ENCODE data around the gene STXBP1.
"Not testable (repeated sequence)": the region's sequence is repeated elsewhere in the genome, so short reads cannot be mapped to it uniquely, and the experiment has no call there.

The STXBP1 gene

DNA sequence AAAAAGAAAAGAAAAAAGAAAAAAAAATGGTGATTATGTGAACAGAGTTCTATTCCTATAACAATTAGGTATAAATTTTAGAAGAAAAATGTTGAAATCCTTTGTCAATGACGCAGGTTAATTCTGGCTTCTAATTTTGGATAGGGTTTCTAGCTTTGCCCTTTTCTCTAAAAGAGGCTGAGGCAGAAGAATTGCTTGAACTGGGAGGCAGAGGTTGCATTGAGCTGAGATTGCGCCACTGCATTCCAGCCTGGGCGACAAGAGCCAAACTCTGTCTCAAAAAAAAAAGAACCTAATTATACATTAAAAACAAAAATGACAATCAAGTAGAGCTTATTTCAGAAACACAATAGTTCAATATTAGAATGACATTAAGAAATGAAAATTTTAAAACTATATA lies 2.9 kb downstream of the STXBP1 start:
- Histone ChIP-seq H3K79me2 (ENCODE audit: insufficient read depth, low read length) (no peaks in the 10 kb centered on the region), H3K36me3 (ENCODE audit: low read length) (no peaks in the 10 kb centered on the region), H4K20me1 (ENCODE audit: low read depth, low read length) (peaks cover 11% of the 10 kb centered on the region; the same call in 1 of the 2 replicates), H3K9me3 (ENCODE audit: insufficient read depth, low read length) (no peaks in the 10 kb centered on the region), H3K9me2 (replicated peaks; ENCODE audit: insufficient read depth, low read length) (no peaks in the 10 kb centered on the region), H3K4me2 (ENCODE audit: low read depth, low read length, poor library complexity, severe bottlenecking) (no peak overlapping the region), H3K27me3 (ENCODE audit: low read length) (no peaks in the 10 kb centered on the region), H3K27ac (ENCODE audit: low read depth, low read length) (no peak overlapping the region), H3K4me3 (ENCODE audit: insufficient read depth, low read length, poor library complexity, severe bottlenecking) (no peak overlapping the region), H3K9ac (ENCODE audit: low read length) (no peak overlapping the region), H3F3A (ENCODE audit: insufficient read depth) (peaks cover 10% of the 10 kb centered on the region), H2AFZ (ENCODE audit: low read depth, low read length, severe bottlenecking) (no peak overlapping the region)
- no peak for TF ChIP-seq EZH2phosphoT487 (conservative IDR thresholded peaks at IDR 0.05; ENCODE audit: low read length)
- TF ChIP-seq, protein P1, sequence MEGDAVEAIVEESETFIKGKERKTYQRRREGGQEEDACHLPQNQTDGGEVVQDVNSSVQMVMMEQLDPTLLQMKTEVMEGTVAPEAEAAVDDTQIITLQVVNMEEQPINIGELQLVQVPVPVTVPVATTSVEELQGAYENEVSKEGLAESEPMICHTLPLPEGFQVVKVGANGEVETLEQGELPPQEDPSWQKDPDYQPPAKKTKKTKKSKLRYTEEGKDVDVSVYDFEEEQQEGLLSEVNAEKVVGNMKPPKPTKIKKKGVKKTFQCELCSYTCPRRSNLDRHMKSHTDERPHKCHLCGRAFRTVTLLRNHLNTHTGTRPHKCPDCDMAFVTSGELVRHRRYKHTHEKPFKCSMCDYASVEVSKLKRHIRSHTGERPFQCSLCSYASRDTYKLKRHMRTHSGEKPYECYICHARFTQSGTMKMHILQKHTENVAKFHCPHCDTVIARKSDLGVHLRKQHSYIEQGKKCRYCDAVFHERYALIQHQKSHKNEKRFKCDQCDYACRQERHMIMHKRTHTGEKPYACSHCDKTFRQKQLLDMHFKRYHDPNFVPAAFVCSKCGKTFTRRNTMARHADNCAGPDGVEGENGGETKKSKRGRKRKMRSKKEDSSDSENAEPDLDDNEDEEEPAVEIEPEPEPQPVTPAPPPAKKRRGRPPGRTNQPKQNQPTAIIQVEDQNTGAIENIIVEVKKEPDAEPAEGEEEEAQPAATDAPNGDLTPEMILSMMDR (IDR thresholded peaks at IDR 0.05; ENCODE audit: insufficient read depth, low read length, poor library complexity, severe bottlenecking) = no peak

DNA sequence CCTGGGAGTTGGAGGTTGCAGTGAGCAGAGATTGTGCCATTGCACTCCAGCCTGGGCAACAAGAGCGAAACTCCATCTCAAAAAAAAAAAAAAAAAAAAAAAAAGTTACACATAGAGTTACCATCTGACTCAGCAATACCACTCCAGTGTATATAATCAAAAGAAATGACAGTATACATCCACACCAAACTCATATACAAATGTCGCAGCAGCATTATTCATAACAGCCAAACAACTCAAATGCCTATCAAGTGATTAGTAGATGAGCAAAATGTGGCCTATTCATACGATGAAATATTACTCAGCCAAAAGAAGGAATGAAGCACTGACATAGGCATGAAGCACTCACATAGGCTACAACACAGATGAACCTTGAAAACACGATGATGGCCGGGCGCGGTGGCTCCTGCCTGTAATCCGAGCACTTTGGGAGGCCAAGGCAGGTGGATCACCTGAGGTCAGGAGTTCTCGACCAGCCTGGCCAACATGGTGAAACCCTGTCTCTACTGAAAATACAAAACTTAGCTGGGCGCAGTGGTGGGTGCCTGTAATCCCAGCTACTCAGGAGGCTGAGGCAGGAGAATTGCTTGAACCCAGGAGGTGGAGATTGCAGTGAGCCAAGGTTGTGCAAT lies 9.4 kb downstream of the STXBP1 start:
- not testable (repeated sequence) for H3K27me3 ChIP-seq (ENCODE audit: low read length); H3K4me3 ChIP-seq (ENCODE audit: insufficient read depth, low read length, poor library complexity, severe bottlenecking); H3K27ac ChIP-seq (ENCODE audit: low read depth, low read length); H3K79me2 ChIP-seq (ENCODE audit: insufficient read depth, low read length); H3K9ac ChIP-seq (ENCODE audit: low read length); H3F3A ChIP-seq (ENCODE audit: insufficient read depth); H3K4me2 ChIP-seq (ENCODE audit: low read depth, low read length, poor library complexity, severe bottlenecking); H3K9me3 ChIP-seq (ENCODE audit: insufficient read depth, low read length); H2AFZ ChIP-seq (ENCODE audit: low read depth, low read length, severe bottlenecking); H3K36me3 ChIP-seq (ENCODE audit: low read length); H4K20me1 ChIP-seq (ENCODE audit: low read depth, low read length); H3K9me2 ChIP-seq (replicated peaks; ENCODE audit: insufficient read depth, low read length)

DNA sequence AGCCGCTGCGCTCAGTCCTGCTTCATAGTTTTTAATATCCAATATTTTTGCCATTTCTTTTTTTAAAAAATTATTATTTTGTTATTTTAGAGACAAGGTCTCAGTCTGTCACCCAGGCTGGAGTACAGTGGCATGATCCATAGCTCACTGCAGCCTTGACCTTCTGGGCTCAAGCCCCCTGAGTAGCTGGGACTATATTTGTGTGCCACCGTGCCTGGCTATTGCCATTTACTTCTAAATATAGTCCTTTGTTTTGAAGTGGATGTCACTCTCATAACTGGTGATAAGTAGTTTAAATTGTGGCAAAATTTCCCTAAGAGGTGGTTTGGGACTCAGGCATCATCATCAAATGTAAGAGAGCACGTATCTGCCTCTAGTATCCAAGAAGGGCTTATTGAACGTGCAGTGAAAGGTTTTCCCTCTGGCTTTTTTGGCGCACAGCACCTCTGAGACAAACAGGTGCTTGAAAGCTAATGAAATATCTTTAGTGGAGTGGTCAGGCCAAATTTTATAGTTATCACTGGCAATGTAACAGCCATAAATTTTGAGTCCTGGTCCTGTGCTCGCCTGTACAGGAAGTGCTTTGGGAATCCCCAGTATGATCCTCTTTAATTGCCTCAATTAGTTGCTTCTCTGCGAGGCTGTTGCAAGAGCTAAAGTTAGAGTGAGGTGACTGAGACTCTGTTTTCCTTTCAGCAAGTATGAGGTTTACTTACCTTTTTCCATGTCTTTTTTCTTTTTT lies 14.8 kb downstream of the STXBP1 start:
- Histone ChIP-seq H3K4me2 (ENCODE audit: low read depth, low read length, poor library complexity, severe bottlenecking) (no peak overlapping the region), H3K4me3 (ENCODE audit: insufficient read depth, low read length, poor library complexity, severe bottlenecking) (no peak overlapping the region), H3K27me3 (ENCODE audit: low read length) (no peaks in the 10 kb centered on the region), H3F3A (ENCODE audit: insufficient read depth) (no peaks in the 10 kb centered on the region), H3K27ac (ENCODE audit: low read depth, low read length) (no peak overlapping the region), H2AFZ (ENCODE audit: low read depth, low read length, severe bottlenecking) (no peak overlapping the region), H4K20me1 (ENCODE audit: low read depth, low read length) (no peaks in the 10 kb centered on the region; the same call in 1 of the 2 replicates), H3K36me3 (ENCODE audit: low read length) (no peaks in the 10 kb centered on the region), H3K79me2 (ENCODE audit: insufficient read depth, low read length) (no peaks in the 10 kb centered on the region), H3K9me3 (ENCODE audit: insufficient read depth, low read length) (no peaks in the 10 kb centered on the region), H3K9ac (ENCODE audit: low read length) (no peak overlapping the region), H3K9me2 (replicated peaks; ENCODE audit: insufficient read depth, low read length) (no peaks in the 10 kb centered on the region)
- TF ChIP-seq EZH2phosphoT487 (conservative IDR thresholded peaks at IDR 0.05; ENCODE audit: low read length) = no peak
- TF ChIP-seq, protein P1 (IDR thresholded peaks at IDR 0.05; ENCODE audit: insufficient read depth, low read length, poor library complexity, severe bottlenecking) = no peak

DNA sequence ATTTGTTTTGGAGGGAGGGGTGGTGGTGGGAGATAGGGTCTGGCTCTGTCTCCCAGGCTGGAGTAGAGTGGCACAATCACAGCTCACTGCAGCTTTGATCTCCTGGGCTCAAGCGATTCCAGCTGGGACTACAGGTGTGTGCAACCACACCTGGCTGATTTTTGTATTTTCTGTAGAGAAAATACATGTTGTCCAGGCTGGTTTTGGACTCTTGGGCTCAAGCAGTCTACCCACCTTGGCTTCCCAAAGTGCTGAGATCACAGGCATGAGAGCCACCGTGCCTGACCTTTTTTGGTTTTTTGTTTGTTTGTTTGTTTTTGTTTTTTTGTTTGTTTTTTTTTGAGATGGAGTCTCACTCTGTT lies 15.4 kb downstream of the STXBP1 start:
- Histone ChIP-seq H3K79me2 (ENCODE audit: insufficient read depth, low read length) (no peaks in the 10 kb centered on the region), H3K9me3 (ENCODE audit: insufficient read depth, low read length) (no peaks in the 10 kb centered on the region), H4K20me1 (ENCODE audit: low read depth, low read length) (no peaks in the 10 kb centered on the region; the same call in 1 of the 2 replicates), H2AFZ (ENCODE audit: low read depth, low read length, severe bottlenecking) (no peak overlapping the region), H3K27me3 (ENCODE audit: low read length) (no peaks in the 10 kb centered on the region), H3K9ac (ENCODE audit: low read length) (no peak overlapping the region), H3K36me3 (ENCODE audit: low read length) (no peaks in the 10 kb centered on the region), H3K4me2 (ENCODE audit: low read depth, low read length, poor library complexity, severe bottlenecking) (no peak overlapping the region), H3K27ac (ENCODE audit: low read depth, low read length) (no peak overlapping the region), H3K9me2 (replicated peaks; ENCODE audit: insufficient read depth, low read length) (no peaks in the 10 kb centered on the region), H3F3A (ENCODE audit: insufficient read depth) (no peaks in the 10 kb centered on the region), H3K4me3 (ENCODE audit: insufficient read depth, low read length, poor library complexity, severe bottlenecking) (no peak overlapping the region)
- TF ChIP-seq EZH2phosphoT487 (conservative IDR thresholded peaks at IDR 0.05; ENCODE audit: low read length) = no peak
- TF ChIP-seq, protein P1 (IDR thresholded peaks at IDR 0.05; ENCODE audit: insufficient read depth, low read length, poor library complexity, severe bottlenecking) = no peak
